Measurements from ENCODE around the gene RNFT2.

The RNFT2 gene

GRCh38 chr12:116818341-116818856, 80.3 kb downstream of the RNFT2 start:
- no peaks in the 10 kb centered on the region for H3K36me3 ChIP-seq
- H3K4me3 ChIP-seq, result peak overlapping the region; percentile 64 to 93
- no peak for TF ChIP-seq CTCF (IDR thresholded peaks at IDR 0.05)
- no peaks in the 10 kb centered on the region for H3K9me3 ChIP-seq
- H3K4me1 ChIP-seq, result peaks cover 0 to 9% (median 6%) of the 10 kb centered on the region in 4 donors
- intact Hi-C loops (cut with DNase I; ENCODE audit: low total_unique reads), result loop anchor here (10.0 kb wide), 1 partner anchor 84 kb away; the partner anchor contains the start of genes RNFT2 and SPRING1
- H3K27me3 ChIP-seq, result no peaks in the 10 kb centered on the region
- DNase-seq, result peak in 1 of 2 donors; percentile 33
- H3K27ac ChIP-seq, result peak overlapping the region; percentile 92 to 96

- TF ChIP-seq CTCF (IDR thresholded peaks at IDR 0.05), result peak in 1 of 2 experiments; percentile 24
- Histone ChIP-seq H3K27ac (peak overlapping the region; percentile 92 to 96), H3K4me1 (peaks cover 0 to 9% (median 6%) of the 10 kb centered on the region in 4 donors), H3K27me3 (no peaks in the 10 kb centered on the region), H3K4me3 (peak overlapping the region; percentile 64 to 93), H3K9me3 (no peaks in the 10 kb centered on the region), H3K36me3 (no peaks in the 10 kb centered on the region)
- peak; percentile 89 to 97 for DNase-seq
- intact Hi-C loops (cut with DNase I; ENCODE audit: low total_unique reads), result loop anchor here (10.0 kb wide), 1 partner anchor 84 kb away; the partner anchor contains the start of genes RNFT2 and SPRING1
Measured at GRCh38 chr12:116818948-116819832, 81.1 kb downstream of the RNFT2 start.

- Histone ChIP-seq H3K36me3 (no peaks in the 10 kb centered on the region), H3K4me1 (peaks cover 0 to 9% (median 6%) of the 10 kb centered on the region in 4 donors), H3K4me3 (no peak overlapping the region), H3K27ac (peak overlapping the region; percentile 92 to 96), H3K27me3 (no peaks in the 10 kb centered on the region), H3K9me3 (no peaks in the 10 kb centered on the region)
- intact Hi-C loops (cut with DNase I; ENCODE audit: low total_unique reads), result no loop called here
- TF ChIP-seq CTCF (IDR thresholded peaks at IDR 0.05), result no peak
- no peak for DNase-seq
Measured at GRCh38 chr12:116820064-116820656, 82.0 kb downstream of the RNFT2 start.

GRCh38 chr12:116821291-116821690, 83.2 kb downstream of the RNFT2 start:
- no peak for TF ChIP-seq CTCF (IDR thresholded peaks at IDR 0.05)
- intact Hi-C loops (cut with DNase I; ENCODE audit: low total_unique reads), result no loop called here

GRCh38 chr12:116827432-116827831, 89.3 kb downstream of the RNFT2 start:
- Histone ChIP-seq H3K4me1 (no peaks in the 10 kb centered on the region), H3K9me3 (no peaks in the 10 kb centered on the region), H3K4me3 (no peak overlapping the region), H3K27me3 (no peaks in the 10 kb centered on the region), H3K27ac (no peak overlapping the region), H3K36me3 (no peaks in the 10 kb centered on the region)
- no peak for TF ChIP-seq CTCF (IDR thresholded peaks at IDR 0.05)
- DNase-seq, result no peak
- intact Hi-C loops (cut with DNase I; ENCODE audit: low total_unique reads), result no loop called here

More at GRCh38 chr12:116821291-116821690, 83.2 kb downstream of the RNFT2 start:
- no peak for DNase-seq
- Histone ChIP-seq H3K4me1 (peaks cover 0 to 9% (median 6%) of the 10 kb centered on the region in 4 donors), H3K36me3 (no peaks in the 10 kb centered on the region), H3K4me3 (no peak overlapping the region), H3K27ac (no peak overlapping the region), H3K9me3 (no peaks in the 10 kb centered on the region), H3K27me3 (no peaks in the 10 kb centered on the region)
